GM21825 (cell line): ENCODE results near the gene USP17L28.
"Not testable (repeated sequence)": the region's sequence is repeated elsewhere in the genome, so short reads cannot be mapped to it uniquely, and the experiment has no call there.

Source experiments
- ATAC-seq: cut with Tn5 transposase; IDR thresholded peaks from one replicate; pipeline ENCODE4 v1.9.1; 2021; ENCODE audit warnings: mild to moderate bottlenecking, moderate library complexity; ENCODE audit not compliant: unreplicated experiment

Gene USP17L28

GRCh38 chr4:9348593-9348992, at the start of gene USP17L28:
Gene USP17L28, plus strand, starts transcription at chr4:9348893. Its CDS starts 0 bp downstream, at chr4:9348893.
- ATAC-seq, result not testable (repeated sequence)

- ATAC-seq, result not testable (repeated sequence)
Observed at GRCh38 chr4:9324191-9324590, 24.5 kb upstream of the USP17L28 start.

- not testable (repeated sequence) for ATAC-seq
Observed at GRCh38 chr4:9324865-9325264, 23.8 kb upstream of the USP17L28 start, which contains the start of gene USP17L24. Gene USP17L24, plus strand, starts transcription at chr4:9325165. Its CDS starts 0 bp downstream, at chr4:9325165.

- ATAC-seq, result not testable (repeated sequence)
Observed at GRCh38 chr4:9329611-9330010, 19.1 kb upstream of the USP17L28 start, which contains the start of gene USP17L25. Gene USP17L25, plus strand, starts transcription at chr4:9329911. Its CDS starts 0 bp downstream, at chr4:9329911.

GRCh38 chr4:9334358-9334757, 14.3 kb upstream of the USP17L28 start, which contains the start of gene USP17L26:
Gene USP17L26, plus strand, starts transcription at chr4:9334658. Its CDS starts 0 bp downstream, at chr4:9334658.
- not testable (repeated sequence) for ATAC-seq

GRCh38 chr4:9339103-9339502, 9.6 kb upstream of the USP17L28 start, which contains the start of gene USP17L5:
Gene USP17L5, plus strand, starts transcription at chr4:9339403. Its CDS starts 0 bp downstream, at chr4:9339403.
- ATAC-seq, result not testable (repeated sequence)

- ATAC-seq, result not testable (repeated sequence)
Observed at GRCh38 chr4:9343848-9344247, 4.8 kb upstream of the USP17L28 start, which contains the start of gene USP17L27. Gene USP17L27, plus strand, starts transcription at chr4:9344148. Its CDS starts 0 bp downstream, at chr4:9344148.

GRCh38 chr4:9350866-9351265, 2.2 kb downstream of the USP17L28 start:
- ATAC-seq, result not testable (repeated sequence)

GRCh38 chr4:9353338-9353737, 4.6 kb downstream of the USP17L28 start, which contains the start of gene USP17L29:
Gene USP17L29, plus strand, starts transcription at chr4:9353638. Its CDS starts 0 bp downstream, at chr4:9353638.
- not testable (repeated sequence) for ATAC-seq

GRCh38 chr4:9362829-9363228, 14.1 kb downstream of the USP17L28 start, which contains the start of gene USP17L30:
Gene USP17L30, plus strand, starts transcription at chr4:9363129. Its CDS starts 0 bp downstream, at chr4:9363129.
- ATAC-seq, result not testable (repeated sequence)

- not testable (repeated sequence) for ATAC-seq
Observed at GRCh38 chr4:9379881-9380280, 31.2 kb downstream of the USP17L28 start.

GRCh38 chr4:9381012-9381534, 32.4 kb downstream of the USP17L28 start:
- not testable (repeated sequence) for ATAC-seq

- no peak for ATAC-seq
Observed at GRCh38 chr4:9384126-9384525, 35.4 kb downstream of the USP17L28 start.

- not testable (repeated sequence) for ATAC-seq
Observed at GRCh38 chr4:9389001-9389400, 40.3 kb downstream of the USP17L28 start.
